Activated CD4-positive, alpha-beta T cell treated with anti-CD3 and anti-CD28 coated beads, Interleukin-2, amount 50 U/mL, for 24 hours (primary cell): Measurements from ENCODE around the gene UNC93B1.
A peak's percentile ranks its signal among the peaks of the same experiment; 100 is the strongest.

Experiments
- DNase-seq, 2 donors: peaks; one replicate each; pipeline ENCODE4 v3.0.0-alpha.2; 2020; ENCODE audit warnings: low read depth in 1 of 2, low spot score in 1 of 2

Gene UNC93B1

GRCh38 chr11:68003846-68004550 lies at the start of gene UNC93B1:
UNC93B1 (minus strand) TSS chr11:68004097; CDS start chr11:68004043, 54 bp downstream.
- DNase-seq: peak; percentile 62 to 67

- no peak for DNase-seq
Observed at GRCh38 chr11:68053117-68053516, 49.2 kb upstream of the UNC93B1 start.

- no peak for DNase-seq
Observed at GRCh38 chr11:68052137-68052873, 48.4 kb upstream of the UNC93B1 start.

GRCh38 chr11:68051191-68052136 lies 47.6 kb upstream of the UNC93B1 start:
- no peak for DNase-seq

GRCh38 chr11:68050371-68050841 lies 46.5 kb upstream of the UNC93B1 start:
- DNase-seq: no peak

- DNase-seq: no peak
Observed at GRCh38 chr11:68049509-68050370, 45.8 kb upstream of the UNC93B1 start.

- no peak for DNase-seq
Observed at GRCh38 chr11:68048681-68049508, 45.0 kb upstream of the UNC93B1 start.

- DNase-seq: no peak
Observed at GRCh38 chr11:68047437-68048290, 43.8 kb upstream of the UNC93B1 start.

GRCh38 chr11:68044898-68045351 lies 41.0 kb upstream of the UNC93B1 start:
- DNase-seq: no peak

- no peak for DNase-seq
Observed at GRCh38 chr11:68044145-68044813, 40.4 kb upstream of the UNC93B1 start.

GRCh38 chr11:68043349-68044144 lies 39.6 kb upstream of the UNC93B1 start:
- DNase-seq: no peak

- no peak for DNase-seq
Observed at GRCh38 chr11:68043029-68043348, 39.1 kb upstream of the UNC93B1 start.

GRCh38 chr11:68042219-68043028 lies 38.5 kb upstream of the UNC93B1 start:
- DNase-seq: no peak

GRCh38 chr11:68041617-68042218 lies 37.8 kb upstream of the UNC93B1 start:
- no peak for DNase-seq

GRCh38 chr11:68040957-68041591 lies 37.2 kb upstream of the UNC93B1 start:
- DNase-seq: no peak
